ENCODE data around the gene C17orf67.

Gene C17orf67, protein sequence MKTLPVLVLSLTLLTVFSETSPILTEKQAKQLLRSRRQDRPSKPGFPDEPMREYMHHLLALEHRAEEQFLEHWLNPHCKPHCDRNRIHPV

DNA sequence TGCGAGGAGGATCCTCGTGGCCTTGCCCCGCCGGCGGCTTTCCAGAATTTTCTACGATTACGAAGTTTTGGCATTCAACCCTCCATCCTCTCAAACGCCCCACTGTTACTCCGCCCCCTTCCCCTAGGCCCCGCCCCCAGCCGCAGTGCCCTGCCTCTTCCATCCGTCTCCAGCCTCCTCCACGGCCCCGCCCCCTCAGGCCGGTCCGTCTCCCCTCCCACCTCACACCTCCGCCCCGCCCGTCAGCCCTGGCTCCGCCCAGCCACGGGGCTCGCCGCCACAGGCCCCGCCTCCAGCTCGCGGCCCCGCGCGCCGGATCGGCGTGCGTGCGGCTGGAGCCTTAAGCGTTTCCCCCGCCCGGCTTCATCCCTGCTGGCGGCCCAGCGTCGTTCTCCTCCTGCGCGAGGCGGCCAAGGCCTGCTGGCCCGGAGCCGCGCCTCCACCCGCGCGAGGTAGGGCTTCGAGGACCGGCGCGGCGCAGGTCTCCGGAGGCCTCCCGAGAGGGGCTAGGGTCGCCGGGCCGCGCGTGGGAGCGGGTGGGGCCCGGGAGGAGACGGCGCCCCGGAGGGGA lies at the start of gene C17orf67, which contains the start of gene DGKE:
C17orf67 (minus strand) TSS at position 112 of the 571 bp plus-strand sequence. CDS start 18,110 bp downstream, outside the sequence.
DGKE (plus strand) TSS at position 343 of the 571 bp plus-strand sequence. CDS start 645 bp downstream, outside the sequence.
- DNase-seq (ENCODE audit: low read depth), result peak; percentile 97
- TF ChIP-seq, protein P1, sequence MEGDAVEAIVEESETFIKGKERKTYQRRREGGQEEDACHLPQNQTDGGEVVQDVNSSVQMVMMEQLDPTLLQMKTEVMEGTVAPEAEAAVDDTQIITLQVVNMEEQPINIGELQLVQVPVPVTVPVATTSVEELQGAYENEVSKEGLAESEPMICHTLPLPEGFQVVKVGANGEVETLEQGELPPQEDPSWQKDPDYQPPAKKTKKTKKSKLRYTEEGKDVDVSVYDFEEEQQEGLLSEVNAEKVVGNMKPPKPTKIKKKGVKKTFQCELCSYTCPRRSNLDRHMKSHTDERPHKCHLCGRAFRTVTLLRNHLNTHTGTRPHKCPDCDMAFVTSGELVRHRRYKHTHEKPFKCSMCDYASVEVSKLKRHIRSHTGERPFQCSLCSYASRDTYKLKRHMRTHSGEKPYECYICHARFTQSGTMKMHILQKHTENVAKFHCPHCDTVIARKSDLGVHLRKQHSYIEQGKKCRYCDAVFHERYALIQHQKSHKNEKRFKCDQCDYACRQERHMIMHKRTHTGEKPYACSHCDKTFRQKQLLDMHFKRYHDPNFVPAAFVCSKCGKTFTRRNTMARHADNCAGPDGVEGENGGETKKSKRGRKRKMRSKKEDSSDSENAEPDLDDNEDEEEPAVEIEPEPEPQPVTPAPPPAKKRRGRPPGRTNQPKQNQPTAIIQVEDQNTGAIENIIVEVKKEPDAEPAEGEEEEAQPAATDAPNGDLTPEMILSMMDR (IDR thresholded peaks at IDR 0.05; ENCODE audit: insufficient read depth, low read depth, low read length, missing control alignments), result no peak
- peak within 1 kb of the TSS; percentile 70 for H3K4me3 ChIP-seq (ENCODE audit: low read length)

DNA sequence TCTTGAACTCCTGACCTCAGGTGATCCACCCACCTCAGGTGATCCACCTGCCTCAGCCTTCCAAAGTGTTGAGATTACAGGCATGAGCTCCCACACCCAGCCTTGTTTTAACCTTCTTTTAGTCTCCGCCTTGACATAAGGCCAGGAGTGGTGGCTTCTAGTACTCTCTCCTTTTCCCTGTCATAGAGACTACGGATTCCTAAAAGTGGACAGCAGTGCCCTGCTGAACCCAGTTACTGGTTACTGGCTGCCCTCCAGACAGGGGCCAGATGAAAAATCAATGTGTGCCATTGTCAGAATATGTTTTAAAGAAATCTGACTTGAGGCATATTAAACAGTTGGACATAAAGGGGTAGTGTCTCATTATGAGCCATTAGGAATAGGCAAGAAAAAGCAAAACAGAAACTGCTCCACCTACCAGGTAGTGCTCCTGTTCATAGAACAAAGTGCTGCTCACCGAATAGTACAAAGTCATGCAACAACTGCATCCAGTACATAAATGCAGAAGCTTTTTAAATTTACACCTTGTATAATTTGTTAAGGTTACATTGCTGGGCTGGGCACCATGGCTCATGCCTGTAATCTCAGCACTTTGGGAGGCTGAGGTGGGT lies 48.1 kb upstream of the C17orf67 start:
- H3K4me3 ChIP-seq (ENCODE audit: low read length), result no peak overlapping the region
- TF ChIP-seq, protein P1 (IDR thresholded peaks at IDR 0.05; ENCODE audit: insufficient read depth, low read depth, low read length, missing control alignments), result no peak
- DNase-seq (ENCODE audit: low read depth), result no peak

DNA sequence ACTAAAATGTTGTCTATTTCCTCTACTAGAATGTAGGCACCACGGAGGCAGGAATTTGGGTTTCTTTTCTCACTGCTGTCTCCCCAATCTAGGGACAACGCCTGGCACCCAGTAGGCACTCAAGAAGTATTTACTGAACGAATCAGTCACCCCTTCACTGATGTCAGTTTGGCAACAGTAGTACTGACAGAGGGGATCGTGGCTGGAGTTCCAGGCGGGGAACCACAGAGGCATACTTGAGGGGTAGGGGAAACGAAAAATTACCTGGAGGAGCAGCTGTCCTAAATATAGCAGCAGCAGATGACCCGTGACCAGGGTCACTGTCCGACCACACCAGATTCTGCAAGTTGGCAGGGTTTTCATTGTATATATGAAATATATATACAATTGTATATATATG lies 46.9 kb upstream of the C17orf67 start:
- no peak overlapping the region for H3K4me3 ChIP-seq (ENCODE audit: low read length)
- no peak for DNase-seq (ENCODE audit: low read depth)
- TF ChIP-seq, protein P1 (IDR thresholded peaks at IDR 0.05; ENCODE audit: insufficient read depth, low read depth, low read length, missing control alignments), result no peak

DNA sequence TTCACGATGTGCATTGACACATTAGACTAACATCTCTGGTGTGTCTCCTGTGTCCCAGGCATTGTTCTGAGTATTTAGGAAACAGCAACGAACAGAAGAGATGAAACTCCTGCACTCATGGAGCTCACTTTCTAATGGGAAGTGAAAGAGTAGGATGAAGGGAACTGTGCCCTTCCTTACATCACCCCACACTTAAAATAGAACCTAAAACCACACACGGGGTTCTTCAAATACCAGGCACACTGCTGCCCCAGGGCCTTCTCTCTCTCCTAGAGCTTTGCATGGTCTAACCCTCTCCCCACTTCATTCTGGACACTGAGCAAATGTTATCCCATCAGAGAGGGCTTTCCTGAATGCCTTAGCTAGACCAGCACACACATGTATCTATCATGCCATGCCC lies 46.4 kb upstream of the C17orf67 start:
- TF ChIP-seq, protein P1 (IDR thresholded peaks at IDR 0.05; ENCODE audit: insufficient read depth, low read depth, low read length, missing control alignments), result no peak
- no peak for DNase-seq (ENCODE audit: low read depth)
- H3K4me3 ChIP-seq (ENCODE audit: low read length), result no peak overlapping the region

DNA sequence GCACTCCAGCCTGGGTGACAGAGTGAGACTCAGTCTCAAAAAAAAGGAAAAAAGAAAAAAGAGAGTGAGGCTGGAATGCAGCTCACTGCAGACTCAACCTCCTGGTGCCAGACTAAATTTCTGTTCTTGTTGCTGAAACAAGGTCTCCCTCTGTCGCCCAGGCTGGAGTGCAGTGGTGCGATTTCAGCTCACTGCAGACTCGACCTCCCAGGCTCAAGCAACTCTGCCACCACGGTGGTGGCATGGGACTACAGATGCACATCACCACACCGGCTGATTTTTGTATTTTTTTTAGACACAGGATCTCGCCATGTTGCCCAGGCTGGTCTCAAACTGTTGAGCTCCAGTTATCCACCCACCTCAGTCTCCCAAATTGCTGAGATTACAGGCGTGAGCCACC lies 45.6 kb upstream of the C17orf67 start:
- no peak overlapping the region for H3K4me3 ChIP-seq (ENCODE audit: low read length)
- TF ChIP-seq, protein P1 (IDR thresholded peaks at IDR 0.05; ENCODE audit: insufficient read depth, low read depth, low read length, missing control alignments), result no peak
- no peak for DNase-seq (ENCODE audit: low read depth)

DNA sequence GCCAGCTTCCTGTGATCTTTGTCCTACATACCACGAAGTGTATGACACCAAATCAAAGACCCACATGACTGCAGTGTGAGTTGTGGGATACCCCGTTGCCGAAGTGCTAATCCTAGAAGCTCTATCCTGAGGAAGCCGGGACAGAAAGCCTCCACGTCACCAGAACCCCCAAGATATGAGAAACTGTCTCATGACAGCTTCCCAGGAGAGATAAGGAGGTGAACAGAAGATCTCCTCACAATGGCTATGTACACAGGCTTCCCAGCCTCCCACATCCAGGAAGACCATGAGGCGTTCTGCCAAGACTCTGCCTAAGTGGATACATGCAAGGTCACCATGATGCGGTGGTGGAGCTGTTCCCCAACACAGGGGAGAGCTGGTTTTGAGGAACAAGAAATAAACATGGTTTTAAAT lies 43.1 kb upstream of the C17orf67 start:
- TF ChIP-seq, protein P1 (IDR thresholded peaks at IDR 0.05; ENCODE audit: insufficient read depth, low read depth, low read length, missing control alignments), result no peak
- no peak overlapping the region for H3K4me3 ChIP-seq (ENCODE audit: low read length)
- no peak for DNase-seq (ENCODE audit: low read depth)

Measured in epithelial cell of esophagus (primary cell).